NB4 (cell line): ENCODE measurements around the gene LRRN3.

ENCODE experiments used
- CTCF ChIP-seq: IDR thresholded peaks from one replicate; pipeline ENCODE4 v1.5.1; 2012; ENCODE audit warnings: low read depth, low read length
- MYC ChIP-seq: IDR thresholded peaks from 2 replicates; pipeline ENCODE4 v1.6.1; 2011; ENCODE audit warnings: low read depth, low read length
- POLR2A ChIP-seq: IDR thresholded peaks from 2 replicates; pipeline ENCODE4 v1.6.1; 2011; ENCODE audit warnings: mild to moderate bottlenecking; ENCODE audit not compliant: insufficient read length; ENCODE audit errors: extremely low read depth

- TF ChIP-seq POLR2A (no peak), MYC (no peak), CTCF (no peak)
These were observed 11.1 kb downstream of the LRRN3 start for GRCh38 chr7:111101856-111102646.
